GM19395 (cell line): Measurements from ENCODE around the gene PIK3R4.

Experiments
- ATAC-seq: cut with Tn5 transposase; IDR thresholded peaks from one replicate; pipeline ENCODE4 v1.9.1; 2021; ENCODE audit warnings: mild to moderate bottlenecking, moderate library complexity; ENCODE audit not compliant: unreplicated experiment

The PIK3R4 gene

GRCh38 chr3:130743354-130743753, 3.3 kb downstream of the PIK3R4 start:
- no peak for ATAC-seq

GRCh38 chr3:130741946-130742610, 4.6 kb downstream of the PIK3R4 start:
- no peak for ATAC-seq

GRCh38 chr3:130739848-130740247, 6.8 kb downstream of the PIK3R4 start:
- no peak for ATAC-seq

- no peak for ATAC-seq
Observed at GRCh38 chr3:130738241-130738640, 8.4 kb downstream of the PIK3R4 start.

GRCh38 chr3:130737622-130738021, 9.0 kb downstream of the PIK3R4 start:
- ATAC-seq: no peak

- no peak for ATAC-seq
Observed at GRCh38 chr3:130733236-130733875, 13.3 kb downstream of the PIK3R4 start.

GRCh38 chr3:130732501-130732900, 14.1 kb downstream of the PIK3R4 start:
- ATAC-seq: no peak

GRCh38 chr3:130731817-130732216, 14.8 kb downstream of the PIK3R4 start:
- ATAC-seq: no peak

- no peak for ATAC-seq
Observed at GRCh38 chr3:130729154-130729553, 17.5 kb downstream of the PIK3R4 start.

GRCh38 chr3:130728037-130728436, 18.6 kb downstream of the PIK3R4 start:
- ATAC-seq: no peak

- no peak for ATAC-seq
Observed at GRCh38 chr3:130725746-130726145, 20.9 kb downstream of the PIK3R4 start.

GRCh38 chr3:130715616-130716015, 31.0 kb downstream of the PIK3R4 start:
- no peak for ATAC-seq

- ATAC-seq: no peak
Observed at GRCh38 chr3:130712718-130713423, 33.8 kb downstream of the PIK3R4 start.

- ATAC-seq: no peak
Observed at GRCh38 chr3:130711565-130712324, 34.9 kb downstream of the PIK3R4 start.

GRCh38 chr3:130709671-130710070, 37.0 kb downstream of the PIK3R4 start:
- ATAC-seq: no peak

- no peak for ATAC-seq
Observed at GRCh38 chr3:130707902-130708601, 38.6 kb downstream of the PIK3R4 start.

- ATAC-seq: no peak
Observed at GRCh38 chr3:130705501-130705900, 41.1 kb downstream of the PIK3R4 start.

- ATAC-seq: no peak
Observed at GRCh38 chr3:130702985-130703384, 43.6 kb downstream of the PIK3R4 start.

- no peak for ATAC-seq
Observed at GRCh38 chr3:130700541-130700940, 46.1 kb downstream of the PIK3R4 start.

- no peak for ATAC-seq
Observed at GRCh38 chr3:130699765-130700164, 46.9 kb downstream of the PIK3R4 start.

GRCh38 chr3:130693314-130693713, 53.3 kb downstream of the PIK3R4 start:
- ATAC-seq: no peak
